SIG-M5 (cell line): ENCODE measurements around the gene MAGI1.
"Not testable (repeated sequence)": the region's sequence is repeated elsewhere in the genome, so short reads cannot be mapped to it uniquely, and the experiment has no call there.

Experiments used
- DNase-seq: peaks from one replicate; lab custom pipeline; 2025; lab: John Stamatoyannopoulos, UW

MAGI1 gene

GRCh38 chr3:65873028-65873427 is 165.7 kb downstream of the MAGI1 start:
- DNase-seq: no peak

- DNase-seq: no peak
Observed at GRCh38 chr3:65871305-65872141, 167.2 kb downstream of the MAGI1 start.

DNA sequence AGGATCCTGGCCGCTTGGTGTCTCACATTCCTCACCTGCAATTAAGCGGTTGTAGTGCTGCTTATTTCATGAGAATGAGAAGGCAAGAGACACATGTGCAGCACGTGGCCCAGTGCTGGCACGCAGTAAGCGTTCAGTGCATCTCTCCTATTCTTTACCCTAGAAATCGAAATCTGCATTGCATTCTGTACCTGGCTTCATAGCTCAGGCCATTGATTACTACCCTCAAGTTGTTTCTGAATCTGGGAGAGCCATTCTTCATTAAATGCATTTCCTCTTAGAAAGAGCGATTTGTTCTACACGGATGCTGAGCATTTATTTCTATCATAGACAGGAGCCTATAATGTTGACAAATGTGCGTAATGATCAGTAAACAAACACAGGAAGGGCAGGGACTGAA is 168.9 kb downstream of the MAGI1 start:
- no peak for DNase-seq

- DNase-seq: no peak
Observed at GRCh38 chr3:65867463-65868210, 171.1 kb downstream of the MAGI1 start.

DNA sequence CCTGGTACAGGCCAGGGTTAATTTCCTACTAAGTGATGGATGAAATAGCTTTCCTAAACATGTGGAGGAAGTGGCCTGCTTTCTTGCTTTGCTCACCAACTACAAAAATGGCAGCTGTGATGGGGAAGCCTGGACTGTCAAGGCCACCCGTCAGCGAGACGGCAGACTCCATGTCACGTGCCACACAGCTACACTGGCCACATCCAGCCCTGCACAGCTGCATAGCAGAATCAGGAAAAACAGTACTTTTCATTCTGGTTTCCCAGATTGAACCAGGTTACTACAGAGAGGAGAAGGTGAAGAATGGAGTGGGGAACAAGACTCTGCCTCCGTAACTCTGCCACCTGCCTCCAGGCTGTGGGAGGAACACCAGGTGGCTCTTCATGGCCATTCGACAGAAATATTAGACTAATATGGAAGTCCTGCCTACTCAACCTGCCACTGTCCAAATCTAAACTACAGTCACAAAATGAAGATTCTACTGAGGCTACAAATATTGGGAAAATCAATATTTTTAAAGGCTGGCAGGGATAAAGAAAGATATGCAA is 174.3 kb downstream of the MAGI1 start:
- no peak for DNase-seq

- DNase-seq: no peak
Observed at GRCh38 chr3:65861718-65862117, 177.0 kb downstream of the MAGI1 start.

GRCh38 chr3:65859612-65860011 is 179.1 kb downstream of the MAGI1 start:
- not testable (repeated sequence) for DNase-seq

DNA sequence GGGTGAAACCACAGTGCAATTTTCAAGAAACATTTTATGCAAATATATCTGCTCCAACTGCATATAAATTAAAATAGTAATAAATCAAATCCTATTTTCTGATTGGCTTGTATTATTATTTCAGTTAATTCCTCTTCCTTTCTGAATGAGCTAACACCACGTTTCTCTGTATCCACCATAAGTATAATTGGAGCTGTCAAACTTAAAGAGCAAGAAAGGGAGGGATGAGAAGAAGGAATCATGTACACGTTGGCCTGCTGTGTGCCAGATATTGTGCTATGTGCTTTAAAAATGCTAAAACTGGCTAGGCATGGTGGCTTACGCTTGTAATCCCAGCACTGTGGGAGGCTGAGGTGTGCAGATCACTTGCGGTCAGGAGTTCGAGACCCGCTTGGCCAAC is 180.0 kb downstream of the MAGI1 start:
- no peak for DNase-seq

DNA sequence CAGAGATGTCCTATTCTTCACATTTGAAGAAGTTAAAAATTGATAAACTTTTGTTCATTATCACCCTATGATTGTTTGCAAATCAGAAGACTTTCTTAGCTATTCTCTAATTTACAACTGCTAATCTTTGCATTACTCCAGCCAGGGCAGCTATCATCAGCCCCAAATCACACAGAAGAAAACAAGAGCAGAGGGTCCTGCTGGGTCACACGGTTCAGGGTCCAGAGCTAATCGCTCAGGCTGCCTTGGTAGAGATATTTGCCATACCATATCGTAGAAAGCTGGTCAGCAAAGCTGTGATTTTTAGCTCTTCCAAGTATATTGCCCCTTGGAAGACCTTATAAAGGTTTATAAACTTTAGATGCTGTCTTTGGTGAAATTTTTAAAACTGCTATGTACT is 181.4 kb downstream of the MAGI1 start:
- no peak for DNase-seq

GRCh38 chr3:65856907-65857306 is 181.8 kb downstream of the MAGI1 start:
- no peak for DNase-seq

GRCh38 chr3:65855370-65856100 is 183.2 kb downstream of the MAGI1 start:
- no peak for DNase-seq

DNA sequence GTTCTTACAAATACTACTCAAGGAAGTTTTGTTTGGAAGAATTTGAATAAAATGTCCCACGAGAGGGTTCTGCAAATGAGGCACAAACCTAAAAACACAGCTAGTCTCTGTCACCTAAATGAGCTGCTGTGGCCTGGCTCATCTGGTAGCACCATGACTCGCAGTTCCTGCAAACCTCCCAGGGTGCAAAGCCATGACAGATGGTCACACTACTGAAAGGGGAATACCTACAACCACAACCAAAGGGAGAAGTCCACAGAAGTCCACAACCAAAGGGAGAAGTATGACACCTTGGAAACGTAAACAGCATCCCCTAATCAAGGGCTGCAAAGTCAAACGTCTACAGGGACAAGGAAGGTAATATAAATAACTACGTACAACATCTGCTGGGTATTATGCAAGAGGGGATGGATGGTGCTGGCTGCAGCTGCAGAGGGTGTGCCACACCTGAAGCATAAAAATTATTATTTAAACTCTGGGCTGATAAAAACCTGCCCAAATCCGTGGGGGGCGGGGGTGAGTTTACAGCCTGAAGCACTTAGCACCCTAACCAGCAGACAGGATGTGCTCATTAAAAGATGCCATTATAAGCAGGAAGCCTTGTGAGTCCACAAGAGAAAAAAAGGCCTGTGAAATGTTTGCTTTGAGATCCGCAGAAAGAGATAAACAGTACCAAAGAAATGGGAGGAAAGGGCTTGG is 184.0 kb downstream of the MAGI1 start:
- DNase-seq: no peak

DNA sequence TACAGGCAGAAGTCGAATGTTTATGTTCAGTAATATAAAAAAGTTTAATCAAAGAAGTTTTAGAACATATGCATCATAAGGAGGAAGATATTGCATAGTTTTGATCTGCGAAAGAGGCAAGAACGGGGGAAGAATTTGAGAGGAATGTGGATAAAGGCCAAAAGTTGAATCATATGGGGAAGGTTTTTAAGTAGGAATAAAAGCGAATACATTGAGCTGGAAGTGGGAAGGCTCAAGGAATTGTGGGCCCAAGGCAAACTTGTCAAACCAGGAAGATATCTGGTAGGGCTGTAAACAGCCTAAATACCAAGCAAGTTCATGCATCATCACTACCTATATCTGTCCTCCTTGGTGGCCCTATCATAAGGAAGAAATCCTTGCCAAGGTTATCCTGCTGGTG is 186.9 kb downstream of the MAGI1 start:
- no peak for DNase-seq

DNA sequence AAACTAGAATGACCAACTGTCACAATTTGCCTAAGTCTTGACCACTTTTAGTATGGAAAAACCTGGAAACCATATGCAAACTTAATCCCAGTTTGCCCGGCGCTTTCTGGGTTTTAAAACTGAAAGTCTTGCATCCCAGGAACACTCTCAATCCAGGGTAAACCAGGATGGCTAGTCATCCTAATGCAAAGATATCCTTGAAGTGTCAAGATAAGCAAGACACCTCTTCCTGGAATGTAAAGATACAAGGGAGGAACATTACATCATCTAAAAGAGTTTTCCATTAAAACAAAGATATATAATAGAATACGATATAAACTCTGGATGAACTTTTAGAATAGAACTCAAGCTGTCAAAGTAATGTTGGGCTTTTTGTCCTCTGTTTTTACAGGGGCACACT is 188.5 kb downstream of the MAGI1 start:
- no peak for DNase-seq

- DNase-seq: no peak
Observed at GRCh38 chr3:65848024-65848423, 190.7 kb downstream of the MAGI1 start.

DNA sequence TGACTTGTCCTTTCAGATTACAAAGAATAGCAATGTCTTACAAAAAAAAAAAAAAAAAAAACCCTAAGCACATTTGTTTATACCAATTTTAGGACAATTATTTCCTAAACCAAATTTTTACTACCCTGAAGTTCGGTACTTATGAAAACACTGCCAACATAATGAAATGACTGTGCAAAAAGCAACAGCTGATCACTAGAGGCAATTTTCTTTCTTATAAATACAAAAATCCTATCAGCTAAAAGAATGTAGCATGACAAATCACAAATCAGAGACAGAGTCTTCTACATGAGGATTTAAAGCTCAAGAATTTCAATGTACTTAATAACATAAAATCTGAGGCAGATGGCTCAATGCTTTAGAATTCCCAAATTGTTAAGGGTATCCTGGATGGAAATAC is 191.8 kb downstream of the MAGI1 start:
- no peak for DNase-seq

DNA sequence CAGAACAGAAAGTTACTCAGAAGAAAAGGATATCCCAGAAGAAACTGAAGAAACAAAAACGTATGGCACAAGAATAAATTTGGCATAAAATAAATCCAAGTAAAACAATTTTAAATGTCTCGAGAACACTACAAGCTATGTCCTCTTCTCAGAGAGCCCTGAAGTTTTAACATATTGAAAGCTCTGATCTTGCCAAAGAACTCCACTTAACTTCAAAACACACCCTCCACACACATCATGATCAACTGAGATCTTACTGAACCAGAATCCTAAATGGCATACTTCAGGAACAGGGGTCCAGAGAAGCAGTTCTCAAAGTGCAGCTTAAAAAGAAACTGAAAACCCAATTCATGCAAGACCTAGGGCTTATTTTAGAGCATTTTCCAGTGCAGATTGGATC is 194.3 kb downstream of the MAGI1 start:
- no peak for DNase-seq

- DNase-seq: no peak
Observed at GRCh38 chr3:65843732-65844131, 195.0 kb downstream of the MAGI1 start.

- no peak for DNase-seq
Observed at GRCh38 chr3:65837604-65838003, 201.1 kb downstream of the MAGI1 start.

DNA sequence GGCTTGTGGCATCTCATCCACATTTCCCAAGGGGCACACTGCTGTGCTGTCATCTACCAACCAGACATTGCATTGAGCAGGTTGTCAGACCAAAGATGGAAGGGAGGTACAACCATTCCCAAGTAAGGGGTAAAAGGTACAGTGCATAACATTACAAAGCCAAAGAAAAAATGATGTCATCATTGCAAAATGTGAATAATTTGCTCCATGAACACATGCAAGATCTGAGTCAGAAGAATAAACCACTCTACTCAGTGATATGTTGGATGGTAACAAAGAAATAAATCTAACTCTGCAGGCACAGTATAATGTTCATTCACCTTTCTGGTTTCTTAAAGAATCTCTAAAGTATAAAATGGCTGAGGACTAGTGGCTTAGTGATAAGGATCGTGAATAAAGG is 202.7 kb downstream of the MAGI1 start:
- no peak for DNase-seq

DNA sequence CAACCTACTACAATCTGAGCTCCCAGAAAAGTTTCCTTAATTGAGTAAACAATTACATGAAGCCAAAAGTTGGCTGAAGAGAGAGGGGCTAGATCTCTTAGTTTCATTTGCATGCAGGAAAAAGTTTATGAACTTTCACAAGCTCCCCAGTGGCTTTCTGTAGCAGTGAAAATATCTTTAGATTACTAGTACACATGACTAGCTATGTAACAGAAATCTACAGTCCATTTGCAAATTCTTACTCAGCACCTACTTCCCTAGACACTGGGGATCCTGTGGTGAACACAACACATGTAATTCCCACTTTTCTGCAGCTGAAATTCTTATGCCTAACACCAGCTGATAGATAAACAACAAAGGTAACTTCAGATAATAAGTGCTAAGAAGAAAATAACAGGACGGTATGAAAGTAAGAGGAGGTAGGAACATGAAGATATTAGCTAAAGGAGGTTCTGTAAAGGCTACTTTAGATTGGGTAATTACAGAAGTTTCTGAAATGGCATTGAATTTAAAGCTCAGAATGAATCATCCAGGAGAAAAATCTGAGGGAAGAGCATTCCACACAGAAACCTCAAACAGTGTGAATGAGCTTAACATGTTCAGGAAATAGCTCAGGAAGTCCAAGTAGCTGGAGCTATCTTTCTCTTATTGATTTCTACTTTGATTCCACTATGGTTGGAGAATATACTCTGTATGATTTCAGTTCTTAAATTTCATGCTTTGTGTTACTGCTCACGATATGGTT is 204.8 kb downstream of the MAGI1 start:
- no peak for DNase-seq
